HCT116 (cell line): ENCODE results near the gene RPS6KC1. TPM values are rescaled to one million over a fixed set of nuclear protein-coding genes. Genes with fewer than 3 reads are reported as not detected.

Source experiments
- ATAC-seq: fragments of 200-7000 bp; cut with Tn5 transposase; 2 replicates; pipeline ENCODE4 v1.9.1; 2020; ENCODE audit warnings: mild to moderate bottlenecking, moderate library complexity
- BruUV-seq: library from RNA; stranded (reverse); fragments of 400-500 nt; replicated peaks from 2 replicates; lab custom pipeline; 2021; lab: Mats Ljungman, UMichigan
- CTCF ChIA-PET: fragments of 300-600 bp; sonication (Branson Sonifier 250); formaldehyde crosslinking; loops from one replicate; lab custom pipeline; 2021; ENCODE audit warnings: antibody characterized with exemption; lab: Charles Lee
- POLR2A ChIA-PET: fragments of 300-600, 350-600 bp; sonication (Branson Sonifier 250); formaldehyde crosslinking; loops from one replicate; lab custom pipeline; 2021; ENCODE audit warnings: antibody characterized with exemption; lab: Charles Lee
- RAD21 ChIA-PET, 2 experiments: fragments of 300-600 bp; sonication (Branson Sonifier 250); formaldehyde crosslinking; loops; one replicate each; lab custom pipeline; 2023; ENCODE audit warnings: low total read pairs in 2 of 2; ENCODE audit not compliant: uncharacterized antibody in 2 of 2, unreplicated experiment in 2 of 2, low non-redundant PET in 1 of 2; lab: Charles Lee
- DNase-seq: peaks from one replicate; pipeline ENCODE4 v3.0.0-alpha.2; 2010; ENCODE audit warnings: low read depth, low spot score
- H2AFZ ChIP-seq: fragments of 200-600 bp; shearing (Covaris generic), sonication (generic); 2 replicates; pipeline ENCODE4 v1.6.1; 2017; ENCODE audit warnings: low read depth, mixed run types, mixed read lengths, antibody characterized with exemption, low read length; ENCODE audit not compliant: poor library complexity, severe bottlenecking
- H3K27ac ChIP-seq: 2 replicates; pipeline ENCODE4 v1.5.1; 2012; ENCODE audit warnings: low read depth, low read length
- H3K27me3 ChIP-seq: fragments of 200-600 bp; sonication (generic); 2 replicates; pipeline ENCODE4 v1.6.1; 2016; ENCODE audit warnings: mixed run types, low read length, mixed read lengths; ENCODE audit not compliant: insufficient read depth
- H3K36me3 ChIP-seq, 2 experiments: fragments of 200-500 bp in 1 of 2; fragments of 200-600 bp in 1 of 2; sonication (Bioruptor generic) in 1 of 2; sonication (generic) in 1 of 2; 2 replicates each; pipeline versions ENCODE4 v1.5.1 to v1.6.1; 2014 to 2016; ENCODE audit warnings: low read length in 2 of 2, inconsistent platforms in 1 of 2, mixed read lengths in 1 of 2, mixed run types in 1 of 2; ENCODE audit not compliant: insufficient read depth in 2 of 2, control insufficient read depth in 1 of 2
- H3K4me1 ChIP-seq, 2 experiments: fragments of 200-600 bp in 1 of 2; sonication (generic) in 1 of 2; 2 replicates each; pipeline versions ENCODE4 v1.5.1 to v1.6.1; 2012 to 2017; ENCODE audit warnings: low read length in 2 of 2, inconsistent platforms in 1 of 2, mild to moderate bottlenecking in 1 of 2, mixed read lengths in 1 of 2, mixed run types in 1 of 2, moderate library complexity in 1 of 2; ENCODE audit not compliant: insufficient read depth in 2 of 2, control insufficient read depth in 1 of 2
- H3K4me2 ChIP-seq: fragments of 200-600 bp; sonication (generic); 2 replicates; pipeline ENCODE4 v1.6.1; 2017; ENCODE audit warnings: mixed run types, low read length, mixed read lengths
- H3K4me3 ChIP-seq, 2 experiments: fragments of 200-600 bp in 1 of 2; sonication (generic) in 1 of 2; replicated peaks in 1 of 2; 2 replicates each; pipeline ENCODE4 v1.5.1; 2011 to 2016; ENCODE audit warnings: low read length in 2 of 2, control low read depth in 1 of 2, low read depth in 1 of 2, mild to moderate bottlenecking in 1 of 2, mixed read lengths in 1 of 2, mixed run types in 1 of 2
- H3K79me2 ChIP-seq: fragments of 200-600 bp; sonication (generic); 2 replicates; pipeline ENCODE4 v1.6.1; 2017; ENCODE audit warnings: mild to moderate bottlenecking, mixed run types, low read length, moderate library complexity, mixed read lengths; ENCODE audit not compliant: insufficient read depth
- H3K9ac ChIP-seq: fragments of 200-600 bp; sonication (generic); 2 replicates; pipeline ENCODE4 v1.6.1; 2016; ENCODE audit warnings: low read length, mixed read lengths
- H3K9me2 ChIP-seq: fragments of 200-600 bp; sonication (generic), shearing (Covaris generic); 2 replicates; pipeline ENCODE4 v1.6.1; 2017; ENCODE audit warnings: mixed run types, mild to moderate bottlenecking, moderate library complexity; ENCODE audit not compliant: insufficient read depth
- H3K9me3 ChIP-seq, 2 experiments: fragments of 200-500 bp in 1 of 2; fragments of 200-600 bp in 1 of 2; sonication (Bioruptor generic) in 1 of 2; sonication (generic) in 1 of 2; 2 replicates each; pipeline ENCODE4 v1.6.1; 2014 to 2017; ENCODE audit warnings: low read length in 2 of 2, mixed read lengths in 2 of 2, inconsistent platforms in 1 of 2, low read depth in 1 of 2, mild to moderate bottlenecking in 1 of 2, mixed run types in 1 of 2, moderate library complexity in 1 of 2; ENCODE audit not compliant: control insufficient read depth in 1 of 2, insufficient read depth in 1 of 2
- H4K20me1 ChIP-seq: fragments of 200-600 bp; sonication (generic), shearing (Covaris generic); 2 replicates; pipeline ENCODE4 v1.6.1; 2017; ENCODE audit warnings: mixed run types, mild to moderate bottlenecking, moderate library complexity; ENCODE audit not compliant: insufficient read depth
- CBX3 ChIP-seq: IDR thresholded peaks from 2 replicates; pipeline ENCODE4 v1.6.1; 2012; ENCODE audit warnings: low read depth
- EGR1 ChIP-seq: IDR thresholded peaks from 2 replicates; pipeline ENCODE4 v1.6.1; 2012; ENCODE audit warnings: low read depth
- EZH2phosphoT487 ChIP-seq: fragments of 200-600 bp; IDR thresholded peaks from 2 replicates; pipeline ENCODE4 v1.6.1; 2018; ENCODE audit warnings: antibody characterized with exemption, borderline replicate concordance
- FOSL1 ChIP-seq: IDR thresholded peaks from 2 replicates; pipeline ENCODE4 v1.6.1; 2012; ENCODE audit warnings: low read depth
- JUND ChIP-seq: IDR thresholded peaks from 2 replicates; pipeline ENCODE4 v1.6.1; 2012
- POLR2A ChIP-seq: IDR thresholded peaks from 2 replicates; pipeline ENCODE4 v1.7.0; 2011; ENCODE audit warnings: borderline replicate concordance; ENCODE audit not compliant: insufficient read depth, insufficient read length; ENCODE audit errors: extremely low read depth
- RAD21 ChIP-seq: IDR thresholded peaks from 2 replicates; pipeline ENCODE4 v1.6.1; 2012; ENCODE audit warnings: low read depth, mild to moderate bottlenecking
- SP1 ChIP-seq: IDR thresholded peaks from 2 replicates; pipeline ENCODE4 v1.6.1; 2012; ENCODE audit warnings: low read depth
- SRF ChIP-seq: IDR thresholded peaks from 2 replicates; pipeline ENCODE4 v1.6.1; 2012; ENCODE audit warnings: low read depth
- TCF7L2 ChIP-seq: IDR thresholded peaks from 2 replicates; pipeline ENCODE4 v1.7.0; 2011; ENCODE audit warnings: borderline replicate concordance, inconsistent platforms; ENCODE audit not compliant: insufficient read depth, insufficient read length; ENCODE audit errors: extremely low read depth
- YY1 ChIP-seq: IDR thresholded peaks from 2 replicates; pipeline ENCODE4 v1.6.1; 2011; ENCODE audit warnings: low read length, low read depth, moderate library complexity, mild to moderate bottlenecking; ENCODE audit not compliant: insufficient replicate concordance; ENCODE audit errors: extremely low read depth
- ZNF274 ChIP-seq: fragments of 200-500 bp; sonication (Bioruptor generic); IDR thresholded peaks from 2 replicates; pipeline ENCODE4 v1.6.1; 2014; ENCODE audit warnings: mild to moderate bottlenecking, low read depth, low read length, inconsistent platforms
- intact Hi-C: fragments of 100-400 bp; cut with micrococcal nuclease; formaldehyde crosslinking; loops from 2 replicates; pipeline ENCODE4 v1.10.0; 2022
- total RNA-seq: library from RNA; stranded (reverse); gene quantifications from one replicate; pipeline ENCODE4 v1.2.1, GENCODE V29; 2021; ENCODE audit not compliant: unreplicated experiment
- TF ChIP-seq, protein P1 (sequence below): IDR thresholded peaks from 2 replicates; pipeline ENCODE4 v1.6.1; 2012
- TF ChIP-seq, protein P2 (sequence below): IDR thresholded peaks from 2 replicates; pipeline ENCODE4 v1.6.1; 2012; ENCODE audit warnings: low read depth

The RPS6KC1 gene
- total RNA-seq, 1 experiment from 2014 or later = 15.9 TPM

DNA sequence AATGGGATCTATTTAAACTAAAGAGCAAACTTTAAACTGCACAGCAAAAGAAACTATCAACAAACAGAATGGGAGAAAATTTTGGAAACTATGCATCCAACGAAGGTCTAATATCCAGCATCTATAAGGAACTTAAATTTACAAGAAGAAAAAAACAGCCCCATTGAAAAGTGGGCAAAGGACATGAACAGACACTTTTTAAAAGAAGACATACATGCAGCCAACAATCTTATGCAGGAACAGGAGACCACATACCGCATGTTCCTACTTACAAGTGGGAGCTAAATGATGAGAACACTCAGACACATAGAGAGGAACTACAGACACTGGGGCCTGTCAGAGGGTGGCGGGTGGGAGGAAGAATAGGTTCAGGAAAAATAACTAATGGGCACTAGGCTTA is 149.6 kb downstream of the RPS6KC1 start:
- Histone ChIP-seq H3K27ac (no peak overlapping the region), H3K9me3 (no peaks in the 10 kb centered on the region), H2AFZ (no peak overlapping the region), H3K9me2 (no peaks in the 10 kb centered on the region), H3K9ac (no peak overlapping the region), H4K20me1 (no peaks in the 10 kb centered on the region), H3K4me1 (no peaks in the 10 kb centered on the region), H3K79me2 (no peaks in the 10 kb centered on the region), H3K4me3 (no peak overlapping the region), H3K4me2 (no peak overlapping the region), H3K36me3 (no peaks in the 10 kb centered on the region), H3K27me3 (no peaks in the 10 kb centered on the region)
- CTCF ChIA-PET = no interaction called here
- RAD21 ChIA-PET = no interaction called here
- intact Hi-C loops = no loop called here
- ATAC-seq (no peak), DNase-seq (no peak)
- POLR2A ChIA-PET = no interaction called here
- no peak for TF ChIP-seq FOSL1
- TF ChIP-seq TCF7L2 = no peak
- TF ChIP-seq CBX3 = no peak
- no peak for TF ChIP-seq EGR1
- no TSS peak for BruUV-seq

DNA sequence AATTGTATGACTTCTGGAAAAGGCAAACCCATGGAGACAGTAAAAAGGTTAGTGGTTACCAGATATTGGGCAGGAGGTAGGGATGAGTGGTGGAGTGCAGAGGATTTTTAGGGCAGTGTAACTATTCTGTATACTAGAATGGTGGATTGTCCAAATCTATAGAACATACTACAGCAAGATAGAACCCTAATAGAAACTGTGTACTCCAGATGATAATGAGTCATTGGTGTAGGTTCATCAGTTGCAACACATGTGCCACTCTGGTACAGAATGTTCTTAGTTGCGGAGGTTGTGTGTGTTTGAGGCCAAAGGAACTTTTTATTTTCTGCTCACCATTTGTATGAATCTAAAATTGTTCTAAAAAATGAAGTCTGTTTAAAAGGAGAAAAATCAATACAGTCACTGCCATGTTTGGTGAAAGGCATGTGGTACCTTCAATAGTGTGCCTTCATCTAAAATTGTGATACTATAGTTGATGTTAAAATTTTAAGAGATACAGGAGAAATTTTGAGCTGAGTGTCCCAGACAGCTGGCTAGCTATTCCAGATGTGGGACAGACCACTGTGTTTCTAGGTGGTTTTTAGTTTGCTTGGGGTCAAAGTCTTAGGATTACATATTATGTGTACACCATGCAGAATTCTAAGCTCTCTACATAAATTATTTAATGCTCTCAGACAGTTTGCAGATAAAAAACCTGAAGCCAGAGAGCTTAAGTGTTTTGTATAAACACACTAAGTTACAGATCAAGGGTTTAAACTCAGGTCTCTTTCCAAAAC is 150.5 kb downstream of the RPS6KC1 start:
- Histone ChIP-seq H3K4me2 (no peak overlapping the region), H3K36me3 (no peaks in the 10 kb centered on the region), H4K20me1 (no peaks in the 10 kb centered on the region), H3K4me1 (no peaks in the 10 kb centered on the region), H3K9me3 (no peaks in the 10 kb centered on the region), H2AFZ (no peak overlapping the region), H3K27ac (no peak overlapping the region), H3K27me3 (no peaks in the 10 kb centered on the region), H3K9ac (no peak overlapping the region), H3K79me2 (no peaks in the 10 kb centered on the region), H3K4me3 (no peak overlapping the region), H3K9me2 (no peaks in the 10 kb centered on the region)
- no peak for DNase-seq
- ChIA-PET CTCF (no interaction called here), POLR2A (no interaction called here), RAD21 (no interaction called here)
- no TSS peak for BruUV-seq
- no peak for ATAC-seq
- intact Hi-C loops = no loop called here
- TF ChIP-seq, protein P1, sequence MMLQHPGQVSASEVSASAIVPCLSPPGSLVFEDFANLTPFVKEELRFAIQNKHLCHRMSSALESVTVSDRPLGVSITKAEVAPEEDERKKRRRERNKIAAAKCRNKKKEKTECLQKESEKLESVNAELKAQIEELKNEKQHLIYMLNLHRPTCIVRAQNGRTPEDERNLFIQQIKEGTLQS = no peak
- TF ChIP-seq YY1 (no peak), SP1 (no peak), TCF7L2 (no peak), SRF (no peak), ZNF274 (no peak), FOSL1 (no peak), EGR1 (no peak), EZH2phosphoT487 (no peak), POLR2A (no peak), JUND (no peak), RAD21 (no peak)
- TF ChIP-seq, protein P2, sequence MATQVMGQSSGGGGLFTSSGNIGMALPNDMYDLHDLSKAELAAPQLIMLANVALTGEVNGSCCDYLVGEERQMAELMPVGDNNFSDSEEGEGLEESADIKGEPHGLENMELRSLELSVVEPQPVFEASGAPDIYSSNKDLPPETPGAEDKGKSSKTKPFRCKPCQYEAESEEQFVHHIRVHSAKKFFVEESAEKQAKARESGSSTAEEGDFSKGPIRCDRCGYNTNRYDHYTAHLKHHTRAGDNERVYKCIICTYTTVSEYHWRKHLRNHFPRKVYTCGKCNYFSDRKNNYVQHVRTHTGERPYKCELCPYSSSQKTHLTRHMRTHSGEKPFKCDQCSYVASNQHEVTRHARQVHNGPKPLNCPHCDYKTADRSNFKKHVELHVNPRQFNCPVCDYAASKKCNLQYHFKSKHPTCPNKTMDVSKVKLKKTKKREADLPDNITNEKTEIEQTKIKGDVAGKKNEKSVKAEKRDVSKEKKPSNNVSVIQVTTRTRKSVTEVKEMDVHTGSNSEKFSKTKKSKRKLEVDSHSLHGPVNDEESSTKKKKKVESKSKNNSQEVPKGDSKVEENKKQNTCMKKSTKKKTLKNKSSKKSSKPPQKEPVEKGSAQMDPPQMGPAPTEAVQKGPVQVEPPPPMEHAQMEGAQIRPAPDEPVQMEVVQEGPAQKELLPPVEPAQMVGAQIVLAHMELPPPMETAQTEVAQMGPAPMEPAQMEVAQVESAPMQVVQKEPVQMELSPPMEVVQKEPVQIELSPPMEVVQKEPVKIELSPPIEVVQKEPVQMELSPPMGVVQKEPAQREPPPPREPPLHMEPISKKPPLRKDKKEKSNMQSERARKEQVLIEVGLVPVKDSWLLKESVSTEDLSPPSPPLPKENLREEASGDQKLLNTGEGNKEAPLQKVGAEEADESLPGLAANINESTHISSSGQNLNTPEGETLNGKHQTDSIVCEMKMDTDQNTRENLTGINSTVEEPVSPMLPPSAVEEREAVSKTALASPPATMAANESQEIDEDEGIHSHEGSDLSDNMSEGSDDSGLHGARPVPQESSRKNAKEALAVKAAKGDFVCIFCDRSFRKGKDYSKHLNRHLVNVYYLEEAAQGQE = no peak
